ENCODE measurements around the gene ZMYM4.
"Not testable (repeated sequence)": the region's sequence is repeated elsewhere in the genome, so short reads cannot be mapped to it uniquely, and the experiment has no call there.

ZMYM4 gene

DNA sequence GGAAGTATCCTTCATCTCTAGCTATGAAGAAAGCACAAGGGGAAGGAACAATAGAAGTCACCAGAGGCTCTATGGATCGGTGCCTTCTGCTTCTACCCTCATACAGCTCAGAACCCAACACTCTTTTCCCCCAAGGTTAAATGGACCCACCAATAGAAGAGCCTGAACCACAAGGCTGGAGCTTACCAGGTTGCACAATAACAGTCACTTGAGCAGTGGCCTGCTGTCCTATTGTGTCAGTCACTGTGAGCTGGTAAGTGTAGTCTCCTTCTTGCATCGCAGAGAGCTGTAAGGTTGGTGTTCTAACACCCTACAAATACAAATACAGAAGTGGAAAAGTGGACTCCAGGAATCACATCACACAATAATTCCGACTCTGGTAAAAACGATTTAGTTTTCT, 185.7 kb downstream of the ZMYM4 start:
- no peak for DNase-seq (ENCODE audit: low read depth in 2 of 2)

DNA sequence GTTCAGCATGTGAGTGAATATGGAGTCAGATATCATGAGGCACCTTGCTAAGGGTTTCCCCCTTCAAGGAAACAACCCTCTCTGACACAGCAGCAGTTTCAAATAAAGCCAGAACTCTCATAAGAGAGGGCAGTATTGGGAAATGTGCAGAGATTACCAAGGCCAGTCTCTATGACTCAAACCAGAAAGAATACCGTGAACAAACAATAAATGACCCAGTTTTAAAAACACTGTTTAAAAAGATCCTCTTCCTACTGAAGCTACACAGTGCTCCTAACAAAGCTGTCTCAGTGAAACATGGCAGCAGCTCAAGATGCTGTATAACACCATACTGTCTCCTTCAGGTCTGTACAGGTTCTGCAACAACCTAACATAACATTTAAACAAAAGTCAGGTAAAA, 186.1 kb downstream of the ZMYM4 start:
- DNase-seq (ENCODE audit: low read depth in 2 of 2) = no peak

DNA sequence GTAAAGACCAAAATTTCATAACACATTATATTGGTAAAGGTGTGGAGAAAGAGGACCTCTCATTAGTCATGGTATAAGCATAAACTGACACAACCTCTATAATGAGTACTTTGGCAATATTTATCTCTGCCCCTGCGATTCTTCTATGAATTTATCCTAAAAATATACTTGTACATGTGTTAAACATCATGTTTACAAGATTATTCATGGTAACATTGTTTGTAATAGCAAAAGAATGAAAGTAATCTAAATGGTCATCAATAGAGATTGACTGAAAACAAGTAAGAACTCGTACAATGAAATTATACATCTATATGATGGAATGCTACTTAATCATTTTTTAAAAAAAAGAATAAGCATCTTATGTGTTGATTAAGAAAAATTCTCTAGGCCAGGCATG, 192.3 kb downstream of the ZMYM4 start:
- DNase-seq (ENCODE audit: low read depth in 2 of 2) = no peak

DNA sequence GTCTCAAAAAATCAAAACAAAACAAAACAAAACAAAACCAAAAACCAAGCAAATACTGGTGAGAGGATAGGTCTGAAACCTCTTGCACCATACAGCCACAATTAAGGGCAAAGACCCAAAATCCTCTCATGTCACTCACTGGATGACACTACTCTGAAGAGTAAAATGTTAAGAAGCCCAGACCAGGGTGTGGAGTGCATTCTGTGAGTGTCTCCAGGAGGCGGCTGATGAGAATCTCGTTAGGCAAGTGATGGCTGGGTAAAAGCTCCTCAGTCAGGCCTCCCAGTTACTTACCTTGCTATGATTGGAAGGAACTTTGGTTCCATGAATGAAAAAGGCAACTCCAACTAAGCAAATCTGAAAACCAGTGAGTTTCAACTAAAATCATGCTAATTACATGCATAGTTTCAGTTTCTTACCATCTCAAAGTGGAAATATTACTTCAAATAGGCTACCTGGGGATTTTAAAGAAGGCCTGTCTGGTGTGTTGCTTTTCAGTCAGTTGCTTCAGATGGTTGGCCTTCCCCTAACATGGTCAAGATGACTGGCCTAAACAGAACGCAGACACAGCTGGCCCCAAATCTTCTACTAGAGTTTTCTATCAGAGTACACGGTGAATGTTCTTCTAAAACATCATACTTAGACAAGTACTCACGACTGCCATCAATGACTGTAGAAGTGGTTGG, 193.6 kb downstream of the ZMYM4 start:
- no peak for DNase-seq (ENCODE audit: low read depth in 2 of 2)

DNA sequence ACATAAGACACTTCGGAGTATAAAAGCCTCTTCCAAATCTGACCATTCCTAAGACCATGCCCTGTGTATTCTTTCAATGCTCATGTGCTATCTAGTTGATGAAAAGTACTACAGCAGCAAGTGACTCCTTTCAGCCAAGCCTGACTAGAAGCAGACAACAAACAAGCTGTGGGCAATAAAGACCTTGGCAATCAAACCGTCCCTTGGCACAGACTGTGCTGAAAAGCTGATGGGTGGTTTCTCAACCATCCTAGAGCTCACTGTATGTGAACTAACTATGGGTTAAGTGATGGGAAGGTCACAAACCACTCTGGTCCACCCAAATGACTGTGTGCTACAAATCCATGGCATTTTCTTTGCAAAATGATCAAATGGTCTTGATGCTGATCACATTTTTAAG, 194.7 kb downstream of the ZMYM4 start:
- DNase-seq (ENCODE audit: low read depth in 2 of 2) = no peak

DNA sequence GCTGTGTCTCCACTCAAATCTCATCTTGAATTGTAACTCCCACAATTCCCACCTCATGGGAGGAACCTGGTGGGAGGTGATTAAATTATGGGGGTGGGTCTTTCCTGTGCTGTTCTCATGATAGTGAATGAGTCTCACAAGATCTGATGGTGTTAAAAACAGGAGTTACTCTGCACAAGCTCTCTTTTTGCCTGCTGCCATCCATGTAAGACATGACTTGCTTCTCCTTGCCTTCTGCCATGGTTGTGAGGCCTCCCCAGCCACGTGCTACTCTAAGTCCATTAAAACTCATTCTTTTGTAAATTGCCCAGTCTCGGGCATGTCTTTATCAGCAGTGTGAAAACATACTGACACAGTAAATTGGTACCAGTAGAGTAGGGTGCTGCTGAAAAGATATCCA, 195.2 kb downstream of the ZMYM4 start:
- DNase-seq (ENCODE audit: low read depth in 2 of 2) = not testable (repeated sequence)

DNA sequence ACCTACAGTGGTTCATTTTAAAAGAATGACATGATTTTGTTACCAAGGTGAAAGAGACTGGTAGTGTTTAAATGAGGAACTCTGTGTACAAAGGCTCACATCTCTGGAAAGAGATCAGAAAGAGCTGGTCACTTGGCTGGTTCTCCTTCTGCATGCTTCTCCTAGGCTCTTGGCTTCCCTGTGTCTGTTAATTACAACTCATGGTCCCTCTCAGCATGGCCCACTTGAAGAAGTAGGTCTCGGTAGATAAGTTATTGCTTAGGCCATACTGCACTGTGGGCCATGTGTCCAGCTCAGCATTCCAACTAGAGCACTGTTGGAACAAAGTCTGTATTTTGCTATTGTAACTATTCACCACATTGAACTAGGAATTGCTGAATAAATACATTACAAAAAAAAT, 197.6 kb downstream of the ZMYM4 start:
- DNase-seq (ENCODE audit: low read depth in 2 of 2) = no peak

DNA sequence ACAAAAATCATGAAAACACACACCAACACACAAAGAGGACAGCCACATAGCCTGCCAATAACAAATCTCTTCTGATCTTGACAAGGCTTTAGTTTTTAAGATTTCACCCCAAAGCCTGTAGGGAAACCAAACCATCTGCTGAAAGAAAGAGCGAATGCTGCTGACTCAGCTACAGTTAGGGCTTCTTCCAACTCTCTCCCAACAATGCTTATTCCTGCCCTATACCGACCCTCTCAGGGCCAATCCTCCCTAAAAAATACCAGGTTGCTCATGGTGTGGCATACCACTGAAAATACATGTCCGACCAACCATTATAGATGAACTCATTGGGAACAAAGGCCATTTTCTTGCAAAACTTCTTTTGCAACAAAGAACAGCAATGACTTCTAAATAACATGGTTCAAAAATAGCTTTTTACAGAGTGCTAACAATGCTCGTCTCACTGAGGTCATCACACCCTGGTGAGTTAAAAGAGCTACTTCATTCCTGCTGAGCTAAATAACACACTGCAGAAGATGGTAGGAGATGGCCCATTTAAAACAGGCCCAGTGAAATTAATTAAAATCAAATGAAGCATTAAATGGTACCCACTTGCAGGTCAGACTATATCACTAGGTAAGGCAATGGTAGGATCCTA, 202.6 kb downstream of the ZMYM4 start:
- DNase-seq (ENCODE audit: low read depth in 2 of 2) = no peak
